Liver (tissue), 3 donors: ENCODE data around the gene SFMBT2.

Source experiments
- EGR1 ChIP-seq, 2 donors: IDR thresholded peaks; 2 replicates each; pipeline ENCODE4 v1.6.1; 2016 to 2018; ENCODE audit warnings: antibody characterized with exemption in 2 of 2, low read depth in 2 of 2
- FOXA1 ChIP-seq: IDR thresholded peaks from 2 replicates; pipeline ENCODE4 v1.6.1; 2016; ENCODE audit warnings: antibody characterized with exemption
- HNF4G ChIP-seq: IDR thresholded peaks from 2 replicates; pipeline ENCODE4 v1.6.1; 2016; ENCODE audit warnings: antibody characterized with exemption
- JUND ChIP-seq, 2 donors: IDR thresholded peaks; 2 replicates each; pipeline ENCODE4 v1.6.1; 2016; ENCODE audit warnings: antibody characterized with exemption in 2 of 2
- RAD21 ChIP-seq, 2 donors: IDR thresholded peaks; 2 replicates each; pipeline ENCODE4 v1.6.1; 2016; ENCODE audit warnings: antibody characterized with exemption in 2 of 2, mild to moderate bottlenecking in 2 of 2
- RXRA ChIP-seq, 2 donors: IDR thresholded peaks; 2 replicates each; pipeline ENCODE4 v1.6.1; 2017 to 2018; ENCODE audit warnings: antibody characterized with exemption in 2 of 2, mild to moderate bottlenecking in 1 of 2
- TAF1 ChIP-seq: conservative IDR thresholded peaks from 2 replicates; pipeline ENCODE4 v1.6.1; 2016; ENCODE audit warnings: antibody characterized with exemption, mild to moderate bottlenecking
- YY1 ChIP-seq: IDR thresholded peaks from 2 replicates; pipeline ENCODE4 v1.6.1; 2016; ENCODE audit warnings: antibody characterized with exemption, mild to moderate bottlenecking
- TF ChIP-seq, protein P1 (sequence below): fragments of 150-350 bp; IDR thresholded peaks from 2 replicates; pipeline ENCODE4 v1.5.1; 2017; ENCODE audit warnings: improper control_type of control experiment, low read depth, low read length; ENCODE audit not compliant: missing input control
- TF ChIP-seq, protein P2 (sequence below): IDR thresholded peaks from 2 replicates; pipeline ENCODE4 v1.6.1; 2016; ENCODE audit warnings: antibody characterized with exemption, mild to moderate bottlenecking
- TF ChIP-seq, protein P3 (sequence below): IDR thresholded peaks from 2 replicates; pipeline ENCODE4 v1.6.1; 2016; ENCODE audit warnings: antibody characterized with exemption
- TF ChIP-seq, protein P4 (sequence below): IDR thresholded peaks from 2 replicates; pipeline ENCODE4 v1.6.1; 2016; ENCODE audit warnings: antibody characterized with exemption
- donor health status: healthy.
- donor health status: healthy.

DNA sequence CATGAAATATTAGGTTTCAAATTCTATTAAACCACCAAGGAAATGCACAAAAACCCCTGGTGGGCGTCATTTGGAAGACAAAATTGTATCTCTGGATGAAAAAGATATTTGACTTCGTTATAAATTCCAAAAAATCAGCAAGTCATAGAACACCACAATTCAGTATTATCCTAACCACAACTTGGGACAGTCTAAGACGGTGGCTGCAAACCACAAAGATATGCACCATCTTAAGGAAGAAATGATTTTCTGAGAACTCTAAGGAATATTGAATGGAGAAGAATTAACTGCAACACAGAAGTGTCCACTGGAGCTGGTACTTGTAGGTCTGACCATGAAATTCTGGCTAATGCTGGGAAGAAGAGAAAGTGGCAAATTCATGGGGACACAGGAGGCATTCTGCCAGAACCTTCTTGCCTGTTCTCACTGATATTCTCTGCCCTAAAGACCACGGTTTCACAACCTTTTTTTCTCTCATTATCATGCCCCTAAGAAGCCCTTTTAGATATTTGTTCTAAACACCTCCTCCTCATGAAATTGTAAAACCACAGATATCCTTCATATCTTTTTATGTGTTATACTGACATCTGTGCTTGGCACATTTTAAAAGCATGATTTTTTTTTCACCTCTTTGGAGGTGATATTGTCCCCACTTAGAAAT, 92.9 kb downstream of the SFMBT2 start:
- no peak for TF ChIP-seq RXRA (IDR thresholded peaks at IDR 0.05)
- TF ChIP-seq HNF4G = no peak
- TF ChIP-seq, protein P1, sequence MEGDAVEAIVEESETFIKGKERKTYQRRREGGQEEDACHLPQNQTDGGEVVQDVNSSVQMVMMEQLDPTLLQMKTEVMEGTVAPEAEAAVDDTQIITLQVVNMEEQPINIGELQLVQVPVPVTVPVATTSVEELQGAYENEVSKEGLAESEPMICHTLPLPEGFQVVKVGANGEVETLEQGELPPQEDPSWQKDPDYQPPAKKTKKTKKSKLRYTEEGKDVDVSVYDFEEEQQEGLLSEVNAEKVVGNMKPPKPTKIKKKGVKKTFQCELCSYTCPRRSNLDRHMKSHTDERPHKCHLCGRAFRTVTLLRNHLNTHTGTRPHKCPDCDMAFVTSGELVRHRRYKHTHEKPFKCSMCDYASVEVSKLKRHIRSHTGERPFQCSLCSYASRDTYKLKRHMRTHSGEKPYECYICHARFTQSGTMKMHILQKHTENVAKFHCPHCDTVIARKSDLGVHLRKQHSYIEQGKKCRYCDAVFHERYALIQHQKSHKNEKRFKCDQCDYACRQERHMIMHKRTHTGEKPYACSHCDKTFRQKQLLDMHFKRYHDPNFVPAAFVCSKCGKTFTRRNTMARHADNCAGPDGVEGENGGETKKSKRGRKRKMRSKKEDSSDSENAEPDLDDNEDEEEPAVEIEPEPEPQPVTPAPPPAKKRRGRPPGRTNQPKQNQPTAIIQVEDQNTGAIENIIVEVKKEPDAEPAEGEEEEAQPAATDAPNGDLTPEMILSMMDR = no peak
- TF ChIP-seq, protein P2, sequence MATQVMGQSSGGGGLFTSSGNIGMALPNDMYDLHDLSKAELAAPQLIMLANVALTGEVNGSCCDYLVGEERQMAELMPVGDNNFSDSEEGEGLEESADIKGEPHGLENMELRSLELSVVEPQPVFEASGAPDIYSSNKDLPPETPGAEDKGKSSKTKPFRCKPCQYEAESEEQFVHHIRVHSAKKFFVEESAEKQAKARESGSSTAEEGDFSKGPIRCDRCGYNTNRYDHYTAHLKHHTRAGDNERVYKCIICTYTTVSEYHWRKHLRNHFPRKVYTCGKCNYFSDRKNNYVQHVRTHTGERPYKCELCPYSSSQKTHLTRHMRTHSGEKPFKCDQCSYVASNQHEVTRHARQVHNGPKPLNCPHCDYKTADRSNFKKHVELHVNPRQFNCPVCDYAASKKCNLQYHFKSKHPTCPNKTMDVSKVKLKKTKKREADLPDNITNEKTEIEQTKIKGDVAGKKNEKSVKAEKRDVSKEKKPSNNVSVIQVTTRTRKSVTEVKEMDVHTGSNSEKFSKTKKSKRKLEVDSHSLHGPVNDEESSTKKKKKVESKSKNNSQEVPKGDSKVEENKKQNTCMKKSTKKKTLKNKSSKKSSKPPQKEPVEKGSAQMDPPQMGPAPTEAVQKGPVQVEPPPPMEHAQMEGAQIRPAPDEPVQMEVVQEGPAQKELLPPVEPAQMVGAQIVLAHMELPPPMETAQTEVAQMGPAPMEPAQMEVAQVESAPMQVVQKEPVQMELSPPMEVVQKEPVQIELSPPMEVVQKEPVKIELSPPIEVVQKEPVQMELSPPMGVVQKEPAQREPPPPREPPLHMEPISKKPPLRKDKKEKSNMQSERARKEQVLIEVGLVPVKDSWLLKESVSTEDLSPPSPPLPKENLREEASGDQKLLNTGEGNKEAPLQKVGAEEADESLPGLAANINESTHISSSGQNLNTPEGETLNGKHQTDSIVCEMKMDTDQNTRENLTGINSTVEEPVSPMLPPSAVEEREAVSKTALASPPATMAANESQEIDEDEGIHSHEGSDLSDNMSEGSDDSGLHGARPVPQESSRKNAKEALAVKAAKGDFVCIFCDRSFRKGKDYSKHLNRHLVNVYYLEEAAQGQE = no peak
- TF ChIP-seq, protein P3, sequence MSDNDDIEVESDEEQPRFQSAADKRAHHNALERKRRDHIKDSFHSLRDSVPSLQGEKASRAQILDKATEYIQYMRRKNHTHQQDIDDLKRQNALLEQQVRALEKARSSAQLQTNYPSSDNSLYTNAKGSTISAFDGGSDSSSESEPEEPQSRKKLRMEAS = no peak
- no peak for TF ChIP-seq YY1
- TF ChIP-seq FOXA1 = no peak
- no peak for TF ChIP-seq JUND (IDR thresholded peaks at IDR 0.05)
- TF ChIP-seq, protein P4, sequence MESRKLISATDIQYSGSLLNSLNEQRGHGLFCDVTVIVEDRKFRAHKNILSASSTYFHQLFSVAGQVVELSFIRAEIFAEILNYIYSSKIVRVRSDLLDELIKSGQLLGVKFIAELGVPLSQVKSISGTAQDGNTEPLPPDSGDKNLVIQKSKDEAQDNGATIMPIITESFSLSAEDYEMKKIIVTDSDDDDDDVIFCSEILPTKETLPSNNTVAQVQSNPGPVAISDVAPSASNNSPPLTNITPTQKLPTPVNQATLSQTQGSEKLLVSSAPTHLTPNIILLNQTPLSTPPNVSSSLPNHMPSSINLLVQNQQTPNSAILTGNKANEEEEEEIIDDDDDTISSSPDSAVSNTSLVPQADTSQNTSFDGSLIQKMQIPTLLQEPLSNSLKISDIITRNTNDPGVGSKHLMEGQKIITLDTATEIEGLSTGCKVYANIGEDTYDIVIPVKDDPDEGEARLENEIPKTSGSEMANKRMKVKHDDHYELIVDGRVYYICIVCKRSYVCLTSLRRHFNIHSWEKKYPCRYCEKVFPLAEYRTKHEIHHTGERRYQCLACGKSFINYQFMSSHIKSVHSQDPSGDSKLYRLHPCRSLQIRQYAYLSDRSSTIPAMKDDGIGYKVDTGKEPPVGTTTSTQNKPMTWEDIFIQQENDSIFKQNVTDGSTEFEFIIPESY = no peak
- TF ChIP-seq TAF1 = no peak
- TF ChIP-seq EGR1 (IDR thresholded peaks at IDR 0.05; ENCODE audit: low read depth in 2 of 2) = no peak
- no peak for TF ChIP-seq RAD21 (IDR thresholded peaks at IDR 0.05)
